ENCODE results near the gene BRPF3.

DNA sequence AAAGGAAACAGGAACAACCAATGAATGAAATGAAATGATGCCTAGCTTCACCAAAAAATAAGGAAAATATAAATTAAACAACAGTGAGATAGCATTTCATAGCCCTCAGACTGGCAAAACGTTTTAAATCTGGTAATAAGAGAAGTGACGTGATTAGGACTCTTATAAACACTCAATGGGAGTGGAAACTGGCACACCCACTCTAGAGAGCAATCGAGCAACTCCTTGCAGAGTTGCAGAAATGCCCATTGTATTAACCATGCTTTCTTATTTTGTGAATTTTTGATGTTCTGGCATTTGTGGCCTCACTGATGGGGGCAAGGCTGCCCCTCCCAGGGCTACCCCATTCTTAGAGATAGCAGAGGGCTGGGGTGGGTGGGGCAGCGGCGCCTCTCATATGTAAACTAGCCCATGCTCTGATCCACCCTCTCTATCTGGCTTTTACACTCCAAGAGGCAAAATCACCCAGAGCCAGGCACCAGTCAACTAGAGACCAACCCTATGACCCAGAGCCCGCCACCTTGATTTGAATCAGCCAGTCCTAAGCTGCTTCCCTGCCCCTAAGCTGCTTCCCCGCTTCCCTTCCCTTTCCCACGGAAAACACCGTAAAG is 67.0 kb downstream of the BRPF3 start:
- TF ChIP-seq, protein P1, sequence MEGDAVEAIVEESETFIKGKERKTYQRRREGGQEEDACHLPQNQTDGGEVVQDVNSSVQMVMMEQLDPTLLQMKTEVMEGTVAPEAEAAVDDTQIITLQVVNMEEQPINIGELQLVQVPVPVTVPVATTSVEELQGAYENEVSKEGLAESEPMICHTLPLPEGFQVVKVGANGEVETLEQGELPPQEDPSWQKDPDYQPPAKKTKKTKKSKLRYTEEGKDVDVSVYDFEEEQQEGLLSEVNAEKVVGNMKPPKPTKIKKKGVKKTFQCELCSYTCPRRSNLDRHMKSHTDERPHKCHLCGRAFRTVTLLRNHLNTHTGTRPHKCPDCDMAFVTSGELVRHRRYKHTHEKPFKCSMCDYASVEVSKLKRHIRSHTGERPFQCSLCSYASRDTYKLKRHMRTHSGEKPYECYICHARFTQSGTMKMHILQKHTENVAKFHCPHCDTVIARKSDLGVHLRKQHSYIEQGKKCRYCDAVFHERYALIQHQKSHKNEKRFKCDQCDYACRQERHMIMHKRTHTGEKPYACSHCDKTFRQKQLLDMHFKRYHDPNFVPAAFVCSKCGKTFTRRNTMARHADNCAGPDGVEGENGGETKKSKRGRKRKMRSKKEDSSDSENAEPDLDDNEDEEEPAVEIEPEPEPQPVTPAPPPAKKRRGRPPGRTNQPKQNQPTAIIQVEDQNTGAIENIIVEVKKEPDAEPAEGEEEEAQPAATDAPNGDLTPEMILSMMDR (IDR thresholded peaks at IDR 0.05): no peak
- no peak for TF ChIP-seq ZFX (IDR thresholded peaks at IDR 0.05; ENCODE audit: borderline replicate concordance)
